ENCODE data around the gene ABCC3.

The ABCC3 gene

GRCh38 chr17:50607522-50608175, 27.0 kb upstream of the ABCC3 start:
- no peak overlapping the region for H2BK5ac ChIP-seq (ENCODE audit: low read length)
- no peak overlapping the region for H2BK15ac ChIP-seq (ENCODE audit: low read length)
- peaks cover 9 to 19% of the 10 kb centered on the region in 2 donors for H3K4me1 ChIP-seq (ENCODE audit: control insufficient read depth in 2 of 2, insufficient read depth in 1 of 2, low read depth in 1 of 2, low read length in 2 of 2)
- H3K23ac ChIP-seq (ENCODE audit: low read depth, low read length, poor library complexity) = no peak overlapping the region
- H2AFZ ChIP-seq (ENCODE audit: low read length) = no peak overlapping the region
- DNase-seq (ENCODE audit: low spot score) = no peak
- no peak overlapping the region for H3K9ac ChIP-seq (ENCODE audit: low read depth, low read length, poor library complexity)
- WGBS, 2 donors (ENCODE audit: extremely low coverage in 2 of 2, insufficient read length in 2 of 2, insufficient replicate concordance in 1 of 2) = no CpG with 5 or more reads among the region's 19 CpGs
- H2BK12ac ChIP-seq (ENCODE audit: low read length) = peak overlapping the region; percentile 77
- H3K27me3 ChIP-seq (ENCODE audit: control insufficient read depth in 3 of 3, insufficient read depth in 3 of 3, low read depth in 1 of 3, low read length in 3 of 3) = no peaks in the 10 kb centered on the region
- no peaks in the 10 kb centered on the region for H3K36me3 ChIP-seq (replicated peaks in 1 of 2; ENCODE audit: control insufficient read depth in 2 of 2, insufficient read depth in 2 of 2, low read length in 2 of 2)
- no peak overlapping the region for H4K8ac ChIP-seq (ENCODE audit: low read depth, low read length)
- H3K9me3 ChIP-seq (replicated peaks in 1 of 2; ENCODE audit: control insufficient read depth in 2 of 2, insufficient read depth in 1 of 2, low read depth in 1 of 2, low read length in 2 of 2) = no peaks in the 10 kb centered on the region
- H2BK120ac ChIP-seq (ENCODE audit: low read depth, low read length) = no peak overlapping the region
- no peak overlapping the region for H3K14ac ChIP-seq (ENCODE audit: low read length)
- H3K4me3 ChIP-seq (ENCODE audit: low read length in 2 of 2) = no peak overlapping the region
- H3K79me1 ChIP-seq (ENCODE audit: low read depth, low read length) = no peaks in the 10 kb centered on the region
- H3K18ac ChIP-seq (ENCODE audit: low read length) = peak overlapping the region; percentile 29
- no peak overlapping the region for H2AK5ac ChIP-seq (ENCODE audit: low read depth, low read length)
- no peak overlapping the region for H3K4ac ChIP-seq (ENCODE audit: low read length)
- H4K91ac ChIP-seq (ENCODE audit: low read depth, low read length, poor library complexity) = no peak overlapping the region
- H3K27ac ChIP-seq (replicated peaks; ENCODE audit: low read length) = no peak overlapping the region
- H3K4me2 ChIP-seq (ENCODE audit: insufficient read depth, low read length, poor library complexity, severe bottlenecking) = no peak overlapping the region

- no peaks in the 10 kb centered on the region for H3K9me3 ChIP-seq (replicated peaks in 1 of 2; ENCODE audit: control insufficient read depth in 2 of 2, insufficient read depth in 1 of 2, low read depth in 1 of 2, low read length in 2 of 2)
- peaks cover 8 to 14% of the 10 kb centered on the region in 2 donors for H3K4me1 ChIP-seq (ENCODE audit: control insufficient read depth in 2 of 2, insufficient read depth in 1 of 2, low read depth in 1 of 2, low read length in 2 of 2)
- H3K79me1 ChIP-seq (ENCODE audit: low read depth, low read length) = no peaks in the 10 kb centered on the region
- H2AFZ ChIP-seq (ENCODE audit: low read length) = no peak overlapping the region
- no CpG with 5 or more reads among the region's 22 CpGs for WGBS, 2 donors (ENCODE audit: extremely low coverage in 2 of 2, insufficient read length in 2 of 2, insufficient replicate concordance in 1 of 2)
- H2BK15ac ChIP-seq (ENCODE audit: low read length) = peak overlapping the region; percentile 61
- no peak overlapping the region for H3K14ac ChIP-seq (ENCODE audit: low read length)
- H4K91ac ChIP-seq (ENCODE audit: low read depth, low read length, poor library complexity) = no peak overlapping the region
- H2BK5ac ChIP-seq (ENCODE audit: low read length) = peak overlapping the region; percentile 73
- peak overlapping the region; percentile 71 for H3K23ac ChIP-seq (ENCODE audit: low read depth, low read length, poor library complexity)
- no peak overlapping the region for H3K27ac ChIP-seq (replicated peaks; ENCODE audit: low read length)
- peak overlapping the region; percentile 95 for H2AK5ac ChIP-seq (ENCODE audit: low read depth, low read length)
- no peak overlapping the region for H2BK12ac ChIP-seq (ENCODE audit: low read length)
- H3K4me3 ChIP-seq (ENCODE audit: low read length in 2 of 2) = no peak overlapping the region
- H3K4ac ChIP-seq (ENCODE audit: low read length) = peak overlapping the region; percentile 45
- H3K36me3 ChIP-seq (replicated peaks in 1 of 2; ENCODE audit: control insufficient read depth in 2 of 2, insufficient read depth in 2 of 2, low read length in 2 of 2) = no peaks in the 10 kb centered on the region
- H3K18ac ChIP-seq (ENCODE audit: low read length) = peak overlapping the region; percentile 89
- no peak for DNase-seq (ENCODE audit: low spot score)
- H4K8ac ChIP-seq (ENCODE audit: low read depth, low read length) = no peak overlapping the region
- H2BK120ac ChIP-seq (ENCODE audit: low read depth, low read length) = no peak overlapping the region
- H3K9ac ChIP-seq (ENCODE audit: low read depth, low read length, poor library complexity) = peak overlapping the region; percentile 35
- no peak overlapping the region for H3K4me2 ChIP-seq (ENCODE audit: insufficient read depth, low read length, poor library complexity, severe bottlenecking)
- no peaks in the 10 kb centered on the region for H3K27me3 ChIP-seq (ENCODE audit: control insufficient read depth in 3 of 3, insufficient read depth in 3 of 3, low read depth in 1 of 3, low read length in 3 of 3)
These were observed 25.8 kb upstream of the ABCC3 start for GRCh38 chr17:50608700-50609379.

- Histone ChIP-seq H2BK5ac (ENCODE audit: low read length) (peak overlapping the region; percentile 73), H3K27me3 (ENCODE audit: control insufficient read depth in 3 of 3, insufficient read depth in 3 of 3, low read depth in 1 of 3, low read length in 3 of 3) (no peaks in the 10 kb centered on the region), H2BK15ac (ENCODE audit: low read length) (peak overlapping the region; percentile 92), H2AK5ac (ENCODE audit: low read depth, low read length) (peak overlapping the region; percentile 95), H3K4ac (ENCODE audit: low read length) (peak overlapping the region; percentile 45), H3K27ac (replicated peaks; ENCODE audit: low read length) (no peak overlapping the region), H3K79me1 (ENCODE audit: low read depth, low read length) (no peaks in the 10 kb centered on the region), H3K4me1 (ENCODE audit: control insufficient read depth in 2 of 2, insufficient read depth in 1 of 2, low read depth in 1 of 2, low read length in 2 of 2) (peaks cover 6 to 14% of the 10 kb centered on the region in 2 donors), H3K9me3 (replicated peaks in 1 of 2; ENCODE audit: control insufficient read depth in 2 of 2, insufficient read depth in 1 of 2, low read depth in 1 of 2, low read length in 2 of 2) (no peaks in the 10 kb centered on the region), H3K36me3 (replicated peaks in 1 of 2; ENCODE audit: control insufficient read depth in 2 of 2, insufficient read depth in 2 of 2, low read length in 2 of 2) (no peaks in the 10 kb centered on the region), H3K4me3 (ENCODE audit: low read length in 2 of 2) (no peak overlapping the region), H3K4me2 (ENCODE audit: insufficient read depth, low read length, poor library complexity, severe bottlenecking) (no peak overlapping the region), H2BK120ac (ENCODE audit: low read depth, low read length) (no peak overlapping the region), H4K8ac (ENCODE audit: low read depth, low read length) (peak overlapping the region; percentile 7), H3K9ac (ENCODE audit: low read depth, low read length, poor library complexity) (peak overlapping the region; percentile 50), H3K23ac (ENCODE audit: low read depth, low read length, poor library complexity) (peak overlapping the region; percentile 71), H2BK12ac (ENCODE audit: low read length) (no peak overlapping the region), H4K91ac (ENCODE audit: low read depth, low read length, poor library complexity) (peak overlapping the region; percentile 76), H3K14ac (ENCODE audit: low read length) (no peak overlapping the region), H2AFZ (ENCODE audit: low read length) (no peak overlapping the region), H3K18ac (ENCODE audit: low read length) (peak overlapping the region; percentile 89)
- DNase-seq (ENCODE audit: low spot score) = no peak
- WGBS, 2 donors (ENCODE audit: extremely low coverage in 2 of 2, insufficient read length in 2 of 2, insufficient replicate concordance in 1 of 2) = no CpG with 5 or more reads among the region's 24 CpGs
These were observed 25.2 kb upstream of the ABCC3 start for GRCh38 chr17:50609380-50610074.

GRCh38 chr17:50611634-50612033, 23.0 kb upstream of the ABCC3 start:
- no peaks in the 10 kb centered on the region for H3K27me3 ChIP-seq (ENCODE audit: control insufficient read depth in 3 of 3, insufficient read depth in 3 of 3, low read depth in 1 of 3, low read length in 3 of 3)
- no peak overlapping the region for H3K14ac ChIP-seq (ENCODE audit: low read length)
- no peaks in the 10 kb centered on the region for H3K9me3 ChIP-seq (replicated peaks in 1 of 2; ENCODE audit: control insufficient read depth in 2 of 2, insufficient read depth in 1 of 2, low read depth in 1 of 2, low read length in 2 of 2)
- no peak overlapping the region for H3K27ac ChIP-seq (replicated peaks; ENCODE audit: low read length)
- H3K9ac ChIP-seq (ENCODE audit: low read depth, low read length, poor library complexity) = no peak overlapping the region
- H3K4ac ChIP-seq (ENCODE audit: low read length) = no peak overlapping the region
- H3K36me3 ChIP-seq (replicated peaks in 1 of 2; ENCODE audit: control insufficient read depth in 2 of 2, insufficient read depth in 2 of 2, low read length in 2 of 2) = no peaks in the 10 kb centered on the region
- no CpG with 5 or more reads among the region's 6 CpGs for WGBS, 2 donors (ENCODE audit: extremely low coverage in 2 of 2, insufficient read length in 2 of 2, insufficient replicate concordance in 1 of 2)
- H3K23ac ChIP-seq (ENCODE audit: low read depth, low read length, poor library complexity) = no peak overlapping the region
- H3K4me1 ChIP-seq (ENCODE audit: control insufficient read depth in 2 of 2, insufficient read depth in 1 of 2, low read depth in 1 of 2, low read length in 2 of 2) = peaks cover 6 to 14% of the 10 kb centered on the region in 2 donors
- H2BK12ac ChIP-seq (ENCODE audit: low read length) = no peak overlapping the region
- H4K91ac ChIP-seq (ENCODE audit: low read depth, low read length, poor library complexity) = no peak overlapping the region
- no peak overlapping the region for H4K8ac ChIP-seq (ENCODE audit: low read depth, low read length)
- H2BK5ac ChIP-seq (ENCODE audit: low read length) = peak overlapping the region; percentile 26
- H3K4me2 ChIP-seq (ENCODE audit: insufficient read depth, low read length, poor library complexity, severe bottlenecking) = no peak overlapping the region
- no peak overlapping the region for H2BK120ac ChIP-seq (ENCODE audit: low read depth, low read length)
- H3K18ac ChIP-seq (ENCODE audit: low read length) = no peak overlapping the region
- no peaks in the 10 kb centered on the region for H3K79me1 ChIP-seq (ENCODE audit: low read depth, low read length)
- H2AFZ ChIP-seq (ENCODE audit: low read length) = no peak overlapping the region
- peak overlapping the region; percentile 84 for H2BK15ac ChIP-seq (ENCODE audit: low read length)
- H3K4me3 ChIP-seq (ENCODE audit: low read length in 2 of 2) = no peak overlapping the region
- H2AK5ac ChIP-seq (ENCODE audit: low read depth, low read length) = no peak overlapping the region
- no peak for DNase-seq (ENCODE audit: low spot score)

Measured in neuronal stem cell (in vitro differentiated cells).